Smooth muscle cell (in vitro differentiated cells): ENCODE data around the gene NUDT3. TPM values are rescaled to one million over a fixed set of nuclear protein-coding genes. Genes with fewer than 3 reads are reported as not detected.
"Not testable (repeated sequence)": the region's sequence is repeated elsewhere in the genome, so short reads cannot be mapped to it uniquely, and the experiment has no call there.

Source experiments
- DNase-seq: peaks from one replicate; lab custom pipeline; 2025; ENCODE audit not compliant: unreplicated experiment; lab: John Stamatoyannopoulos, UW
- H2AFZ ChIP-seq: fragments of 200-600 bp; sonication (generic); 2 replicates; pipeline ENCODE4 v1.6.0; 2016; ENCODE audit warnings: antibody characterized with exemption, low read depth, mild to moderate bottlenecking
- H3F3A ChIP-seq: fragments of 200-600 bp; sonication (generic); 2 replicates; pipeline ENCODE4 v1.6.0; 2017; ENCODE audit warnings: antibody characterized with exemption, low read depth
- H3K27ac ChIP-seq: fragments of 200-600 bp; sonication (generic); 2 replicates; pipeline ENCODE4 v1.5.1; 2016; ENCODE audit warnings: low read depth, mild to moderate bottlenecking
- H3K27me3 ChIP-seq: fragments of 200-600 bp; sonication (generic); 2 replicates; pipeline ENCODE4 v1.6.1; 2016; ENCODE audit warnings: low read depth, mild to moderate bottlenecking
- H3K36me3 ChIP-seq: fragments of 200-600 bp; sonication (generic); 2 replicates; pipeline ENCODE4 v1.5.1; 2016; ENCODE audit warnings: low read depth
- H3K4me1 ChIP-seq: fragments of 200-600 bp; sonication (generic); 2 replicates; pipeline ENCODE4 v1.5.1; 2016; ENCODE audit warnings: low read depth
- H3K4me2 ChIP-seq: fragments of 200-600 bp; sonication (generic); 2 replicates; pipeline ENCODE4 v1.6.0; 2016; ENCODE audit warnings: mild to moderate bottlenecking
- H3K4me3 ChIP-seq: fragments of 200-600 bp; sonication (generic); 2 replicates; pipeline ENCODE4 v1.5.1; 2016; ENCODE audit warnings: mild to moderate bottlenecking
- H3K79me2 ChIP-seq: fragments of 200-600 bp; sonication (generic); 2 replicates; pipeline ENCODE4 v1.6.0; 2016; ENCODE audit warnings: low read depth, mild to moderate bottlenecking
- H3K9ac ChIP-seq: fragments of 200-600 bp; sonication (generic); 2 replicates; pipeline ENCODE4 v1.6.0; 2016; ENCODE audit warnings: low read depth
- H3K9me3 ChIP-seq: fragments of 200-600 bp; sonication (generic); replicated peaks from 2 replicates; pipeline ENCODE4 v1.5.1; 2016; ENCODE audit warnings: low read depth
- H4K20me1 ChIP-seq: fragments of 200-600 bp; sonication (generic); 2 replicates; pipeline ENCODE4 v1.6.0; 2016; ENCODE audit warnings: low read depth
- WGBS: methylation state at CpG from one replicate; pipeline ENCODE4 v1.1.7; 2016; ENCODE audit warnings: low lambda C conversion rate; 5-methylcytosine and 5-hydroxymethylcytosine counted together
- polyA plus RNA-seq: library from polyadenylated mRNA; unstranded; fragments of >200 nt; fragmentation: Nextera tagmentation; extraction: Ambion mirVana; gene quantifications from 2 replicates; pipeline ENCODE4 v1.2.1, GENCODE V29; 2016
- total RNA-seq: library from RNA; depleted of rRNA; stranded (reverse); fragments of >200 nt; gene quantifications from 2 replicates; pipeline ENCODE4 v1.2.3, GENCODE V29; 2014
- TF ChIP-seq, protein P1 (sequence below): fragments of 200-600 bp; sonication (generic); IDR thresholded peaks from 2 replicates; pipeline ENCODE4 v1.5.1; 2017; ENCODE audit warnings: borderline replicate concordance, mild to moderate bottlenecking, antibody characterized with exemption; ENCODE audit not compliant: insufficient read depth, poor library complexity, severe bottlenecking

The NUDT3 gene
- total and polyA plus RNA-seq, 2 experiments from 2014 or later, result 7.5 to 12.9 TPM

- Histone ChIP-seq H3K27me3 (no peaks in the 10 kb centered on the region), H3K9ac (no peak overlapping the region), H3K9me3 (no peaks in the 10 kb centered on the region), H3K36me3 (no peaks in the 10 kb centered on the region), H3K4me2 (no peak overlapping the region), H3K4me1 (no peaks in the 10 kb centered on the region), H4K20me1 (peaks cover 51% of the 10 kb centered on the region), H3K4me3 (no peak overlapping the region), H3K79me2 (peaks cover 73% of the 10 kb centered on the region), H3F3A (no peaks in the 10 kb centered on the region), H2AFZ (no peak overlapping the region), H3K27ac (no peak overlapping the region)
- TF ChIP-seq, protein P1, sequence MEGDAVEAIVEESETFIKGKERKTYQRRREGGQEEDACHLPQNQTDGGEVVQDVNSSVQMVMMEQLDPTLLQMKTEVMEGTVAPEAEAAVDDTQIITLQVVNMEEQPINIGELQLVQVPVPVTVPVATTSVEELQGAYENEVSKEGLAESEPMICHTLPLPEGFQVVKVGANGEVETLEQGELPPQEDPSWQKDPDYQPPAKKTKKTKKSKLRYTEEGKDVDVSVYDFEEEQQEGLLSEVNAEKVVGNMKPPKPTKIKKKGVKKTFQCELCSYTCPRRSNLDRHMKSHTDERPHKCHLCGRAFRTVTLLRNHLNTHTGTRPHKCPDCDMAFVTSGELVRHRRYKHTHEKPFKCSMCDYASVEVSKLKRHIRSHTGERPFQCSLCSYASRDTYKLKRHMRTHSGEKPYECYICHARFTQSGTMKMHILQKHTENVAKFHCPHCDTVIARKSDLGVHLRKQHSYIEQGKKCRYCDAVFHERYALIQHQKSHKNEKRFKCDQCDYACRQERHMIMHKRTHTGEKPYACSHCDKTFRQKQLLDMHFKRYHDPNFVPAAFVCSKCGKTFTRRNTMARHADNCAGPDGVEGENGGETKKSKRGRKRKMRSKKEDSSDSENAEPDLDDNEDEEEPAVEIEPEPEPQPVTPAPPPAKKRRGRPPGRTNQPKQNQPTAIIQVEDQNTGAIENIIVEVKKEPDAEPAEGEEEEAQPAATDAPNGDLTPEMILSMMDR, result no peak
- no peak for DNase-seq
- WGBS, result 95% methylated on average over 5 of the region's 5 CpGs
Measured at GRCh38 chr6:34373511-34373910, 19.0 kb downstream of the NUDT3 start.

DNA sequence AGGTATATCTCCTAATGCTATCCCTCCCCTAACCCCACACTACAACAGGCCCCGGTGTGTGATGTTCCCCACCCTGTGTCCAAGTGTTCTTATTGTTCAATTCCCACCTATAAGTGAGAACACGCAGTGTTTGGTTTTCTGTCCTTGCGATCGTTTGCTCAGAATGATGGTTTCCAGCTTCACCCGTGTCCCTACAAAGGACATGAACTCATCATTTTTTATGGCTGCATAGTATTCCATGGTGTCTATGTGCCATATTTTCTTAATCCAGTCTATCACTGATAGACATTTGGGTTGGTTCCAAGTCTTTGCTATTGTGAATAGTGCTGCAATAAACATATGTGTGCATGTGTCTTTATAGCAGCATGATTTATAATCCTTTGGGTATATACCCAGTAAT, 20.6 kb downstream of the NUDT3 start:
- H3K79me2 ChIP-seq, result peaks cover 60% of the 10 kb centered on the region
- not testable (repeated sequence) for H3K4me1 ChIP-seq

GRCh38 chr6:34370361-34370760, 22.1 kb downstream of the NUDT3 start:
- Histone ChIP-seq H3K4me2 (no peak overlapping the region), H3K4me1 (no peaks in the 10 kb centered on the region), H3K79me2 (peaks cover 46% of the 10 kb centered on the region), H2AFZ (no peak overlapping the region), H3K4me3 (no peak overlapping the region), H3K27ac (no peak overlapping the region), H4K20me1 (peaks cover 33% of the 10 kb centered on the region), H3K27me3 (no peaks in the 10 kb centered on the region), H3K9ac (no peak overlapping the region), H3K36me3 (no peaks in the 10 kb centered on the region), H3F3A (peaks cover 10% of the 10 kb centered on the region), H3K9me3 (no peaks in the 10 kb centered on the region)
- TF ChIP-seq, protein P1, result no peak
- DNase-seq, result no peak
- 97% methylated on average over 5 of the region's 5 CpGs for WGBS

More for the DNA sequence above, 20.6 kb downstream of the NUDT3 start:
- not testable (repeated sequence) for H3K4me2 ChIP-seq, H3K9ac ChIP-seq, H2AFZ ChIP-seq, H3K9me3 ChIP-seq, H3K27me3 ChIP-seq, H3K36me3 ChIP-seq, DNase-seq, H3K27ac ChIP-seq, H3F3A ChIP-seq, H3K4me3 ChIP-seq
- 96% methylated on average over 5 of the region's 5 CpGs for WGBS
- peaks cover 37% of the 10 kb centered on the region for H4K20me1 ChIP-seq

DNA sequence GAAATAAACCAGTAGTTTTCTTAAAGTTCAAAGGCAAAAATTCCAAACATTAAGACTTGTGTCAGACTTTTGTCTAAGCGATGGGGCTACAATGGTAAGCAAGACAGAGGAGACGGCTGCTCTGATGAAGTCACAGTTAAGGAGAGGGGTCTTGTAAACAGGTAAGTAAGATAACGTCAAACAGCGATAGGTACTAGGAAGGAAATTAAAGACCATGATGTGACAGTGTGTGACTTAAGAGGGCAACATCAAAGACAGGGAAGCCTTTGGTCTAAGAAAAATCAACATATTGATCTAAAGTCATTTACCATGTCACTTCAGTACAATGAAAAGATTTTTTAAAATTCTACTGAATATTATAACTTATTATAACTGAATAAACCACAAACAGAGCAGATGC, 23.1 kb downstream of the NUDT3 start:
- H3K36me3 ChIP-seq, result no peaks in the 10 kb centered on the region
- 94% methylated on average over 4 of the region's 4 CpGs for WGBS
- no peaks in the 10 kb centered on the region for H3K9me3 ChIP-seq
- H3K27me3 ChIP-seq, result no peaks in the 10 kb centered on the region
- DNase-seq, result no peak
- no peak overlapping the region for H3K4me2 ChIP-seq
- TF ChIP-seq, protein P1, result no peak
- peaks cover 45% of the 10 kb centered on the region for H3K79me2 ChIP-seq
- no peak overlapping the region for H3K27ac ChIP-seq
- H3K4me3 ChIP-seq, result no peak overlapping the region
- peaks cover 27% of the 10 kb centered on the region for H4K20me1 ChIP-seq
- no peak overlapping the region for H2AFZ ChIP-seq
- H3K4me1 ChIP-seq, result no peaks in the 10 kb centered on the region
- peaks cover 11% of the 10 kb centered on the region for H3F3A ChIP-seq
- H3K9ac ChIP-seq, result no peak overlapping the region
